HepG2 (cell line): ENCODE results near the gene AXIN1. TPM values are rescaled to one million over a fixed set of nuclear protein-coding genes. Genes with fewer than 3 reads are reported as not detected.

Experiments
- ATAC-seq: fragments of 200-7000 bp; cut with Tn5 transposase; 3 replicates; pipeline ENCODE4 v1.9.1; 2020; ENCODE audit warnings: mild to moderate bottlenecking, moderate library complexity
- BruUV-seq: library from RNA; stranded (reverse); fragments of 400-500 nt; replicated peaks from 2 replicates; lab custom pipeline; 2021; lab: Mats Ljungman, UMichigan
- CTCF ChIA-PET: fragments of 300-600 bp; formaldehyde crosslinking; extraction: SDS; loops from one replicate; lab custom pipeline; 2021; ENCODE audit warnings: low total read pairs, inconsistent platforms, low intra/inter-chr PET ratio; lab: Yijun Ruan, JAX
- POLR2A ChIA-PET: fragments of 350-600 bp; sonication (Branson Sonifier 250); formaldehyde crosslinking; loops from one replicate; lab custom pipeline; 2020; ENCODE audit warnings: antibody characterized with exemption, inconsistent platforms; lab: Yijun Ruan, JAX
- DNase-seq: peaks from one replicate; pipeline ENCODE4 v3.0.0-alpha.2; 2015; ENCODE audit warnings: low spot score
- FAIRE-seq: peaks from 3 replicates; lab custom pipeline; 2011; peaks lifted over from hg19 to GRCh38; lab: Jason Lieb, UNC
- H2AFZ ChIP-seq: one replicate; pipeline ENCODE4 v1.6.1; 2011; ENCODE audit warnings: low read length, inconsistent platforms
- H3K27ac ChIP-seq: fragments of 300-600 bp; 3 replicates; pipeline ENCODE4 v1.8.0; 2011; ENCODE audit warnings: mixed run types, mild to moderate bottlenecking, mixed read lengths, low read length, inconsistent platforms; ENCODE audit not compliant: insufficient read depth; ENCODE audit errors: extremely low read length
- H3K27me3 ChIP-seq, 2 experiments: fragments of 200-600 bp in 1 of 2; 2 replicates in 1 of 2; 3 replicates in 1 of 2; pipeline versions ENCODE4 v1.6.0 to v1.8.0; 2011; ENCODE audit warnings: low read length in 2 of 2, mild to moderate bottlenecking in 2 of 2, moderate library complexity in 2 of 2, inconsistent platforms in 1 of 2; ENCODE audit not compliant: insufficient read depth in 2 of 2, control insufficient read depth in 1 of 2
- H3K36me3 ChIP-seq, 2 experiments: fragments of 200-600 bp in 1 of 2; replicated peaks in 1 of 2; 2 replicates in 1 of 2; 3 replicates in 1 of 2; pipeline versions ENCODE4 v1.5.1 to v1.8.0; 2011; ENCODE audit warnings: low read length in 2 of 2, inconsistent platforms in 1 of 2; ENCODE audit not compliant: insufficient read depth in 2 of 2, control insufficient read depth in 1 of 2
- H3K4me1 ChIP-seq: 2 replicates; pipeline ENCODE4 v1.5.1; 2012; ENCODE audit warnings: low read length, inconsistent platforms; ENCODE audit not compliant: insufficient read depth
- H3K4me2 ChIP-seq: 2 replicates; pipeline ENCODE4 v1.6.0; 2011; ENCODE audit warnings: low read depth, low read length, inconsistent platforms
- H3K4me3 ChIP-seq, 3 experiments: fragments of 200-600 bp in 1 of 3; sonication (generic), shearing (Covaris generic) in 1 of 3; replicated peaks in 1 of 3; 2 replicates each; pipeline ENCODE4 v1.5.1; 2011 to 2016; ENCODE audit warnings: low read length in 3 of 3, inconsistent platforms in 2 of 3, low read depth in 2 of 3, mild to moderate bottlenecking in 2 of 3, control low read depth in 1 of 3, mixed read lengths in 1 of 3; ENCODE audit not compliant: insufficient read depth in 1 of 3
- H3K79me2 ChIP-seq: one replicate; pipeline ENCODE4 v1.6.1; 2011; ENCODE audit warnings: low read length, inconsistent platforms; ENCODE audit not compliant: insufficient read depth
- H3K9ac ChIP-seq: 2 replicates; pipeline ENCODE4 v1.6.0; 2011; ENCODE audit warnings: mild to moderate bottlenecking, low read depth, low read length, inconsistent platforms; ENCODE audit not compliant: insufficient read depth
- H3K9me3 ChIP-seq: 2 replicates; pipeline ENCODE4 v1.5.1; 2012; ENCODE audit warnings: mild to moderate bottlenecking, low read length
- H4K20me1 ChIP-seq: 2 replicates; pipeline ENCODE4 v1.6.0; 2011; ENCODE audit warnings: inconsistent platforms, mild to moderate bottlenecking, low read length, moderate library complexity; ENCODE audit not compliant: insufficient read depth
- CBX5 ChIP-seq: sonication (generic); formaldehyde crosslinking; IDR thresholded peaks from 2 replicates; pipeline ENCODE4 v1.4.0; 2020; ENCODE audit warnings: missing genetic modification reagents, borderline replicate concordance
- HNF4G ChIP-seq, 2 experiments: sonication (generic) in 1 of 2; formaldehyde crosslinking in 1 of 2; IDR thresholded peaks; 2 replicates each; pipeline versions ENCODE4 v1.4.0 to v1.6.1; 2011 to 2020; ENCODE audit warnings: borderline replicate concordance in 2 of 2, low read depth in 2 of 2, mild to moderate bottlenecking in 2 of 2, low read length in 1 of 2, missing genetic modification reagents in 1 of 2, moderate library complexity in 1 of 2
- LCORL ChIP-seq, 2 experiments: fragments of 450-650 bp in 1 of 2; sonication (generic) in 1 of 2; formaldehyde crosslinking in 1 of 2; IDR thresholded peaks; 2 replicates each; pipeline versions ENCODE4 v1.5.0 to v1.6.1; 2017 to 2020; ENCODE audit warnings: antibody characterized with exemption in 1 of 2, missing genetic modification reagents in 1 of 2
- MYC ChIP-seq: sonication (generic); formaldehyde crosslinking; IDR thresholded peaks from 2 replicates; pipeline ENCODE4 v1.9.0; 2021; ENCODE audit warnings: missing genetic modification reagents, borderline replicate concordance
- SOX5 ChIP-seq: IDR thresholded peaks from 2 replicates; pipeline ENCODE4 v1.6.1; 2016; ENCODE audit warnings: borderline replicate concordance
- ZNF766 ChIP-seq: sonication (generic); formaldehyde crosslinking; IDR thresholded peaks from 2 replicates; pipeline ENCODE4 v1.5.0; 2020; ENCODE audit warnings: missing genetic modification reagents, borderline replicate concordance
- ZNF841 ChIP-seq: sonication (generic); formaldehyde crosslinking; IDR thresholded peaks from 2 replicates; pipeline ENCODE4 v1.8.1; 2023; ENCODE audit warnings: missing genetic modification reagents, borderline replicate concordance
- WGBS: methylation state at CpG from one replicate; pipeline ENCODE4 v1.1.6; 2017; ENCODE audit warnings: low lambda C conversion rate; 5-methylcytosine and 5-hydroxymethylcytosine counted together
- in situ Hi-C: cut with HindIII; loops from 2 replicates; pipeline ENCODE4 v1.10.0; 2017; ENCODE audit warnings: low pct_unique_long_range_greater_than_20kb; ENCODE audit not compliant: extremely low pct_ligation_motif_present
- intact Hi-C: fragments of 100-400 bp; cut with micrococcal nuclease; formaldehyde crosslinking; loops from one replicate; pipeline ENCODE4 v1.10.0; 2022; ENCODE audit not compliant: unreplicated experiment
- polyA plus RNA-seq, 8 experiments: library from polyadenylated mRNA; depleted of rRNA in 3 of 8; stranded (reverse) in 7 of 8; unstranded in 1 of 8; fragments of >200 nt; fragmentation: Illumina TruSeq in 4 of 8; extraction: Trizol in 4 of 8; gene quantifications; 2 replicates each; pipeline versions ENCODE4 v1.2.1 to v1.2.3, GENCODE V29; 2011 to 2016; ENCODE audit warnings: low read depth in 4 of 8, missing spikeins in 1 of 8, mixed read lengths in 1 of 8; ENCODE audit not compliant: insufficient read depth in 1 of 8
- total RNA-seq, 5 experiments: library from RNA; depleted of rRNA; stranded (reverse); fragments of >200 nt; fragmentation: Illumina TruSeq; extraction: Trizol; gene quantifications; 2 replicates each; pipeline ENCODE4 v1.2.3, GENCODE V29; 2016; ENCODE audit warnings: low read depth in 1 of 5
- TF ChIP-seq, protein P1 (sequence below): sonication (generic); formaldehyde crosslinking; IDR thresholded peaks from 2 replicates; pipeline ENCODE4 v1.9.0; 2022; ENCODE audit warnings: missing genetic modification reagents, mild to moderate bottlenecking, borderline replicate concordance
- TF ChIP-seq, protein P2 (sequence below): sonication (generic); formaldehyde crosslinking; IDR thresholded peaks from 2 replicates; pipeline ENCODE4 v1.4.0; 2020; ENCODE audit warnings: missing genetic modification reagents
- TF ChIP-seq, protein P3 (sequence below): sonication (generic); formaldehyde crosslinking; IDR thresholded peaks from 2 replicates; pipeline ENCODE4 v1.4.0; 2020; ENCODE audit warnings: missing genetic modification reagents
- TF ChIP-seq, protein P4 (sequence below): sonication (generic); formaldehyde crosslinking; IDR thresholded peaks from 2 replicates; pipeline ENCODE4 v1.4.0; 2020; ENCODE audit warnings: missing genetic modification reagents
- TF ChIP-seq, protein P5 (sequence below): sonication (generic); formaldehyde crosslinking; IDR thresholded peaks from 2 replicates; pipeline ENCODE4 v1.4.0; 2020; ENCODE audit warnings: mild to moderate bottlenecking, missing genetic modification reagents
- TF ChIP-seq, protein P6 (sequence below): sonication (generic); formaldehyde crosslinking; IDR thresholded peaks from 2 replicates; pipeline ENCODE4 v1.4.0; 2020; ENCODE audit warnings: mild to moderate bottlenecking, missing genetic modification reagents

AXIN1 gene
- total and polyA plus RNA-seq, 2 of the 13 experiments (the other 11 are each of a cell fraction or from before 2014, with no cell fraction given), result 24.0 to 26.0 TPM

DNA sequence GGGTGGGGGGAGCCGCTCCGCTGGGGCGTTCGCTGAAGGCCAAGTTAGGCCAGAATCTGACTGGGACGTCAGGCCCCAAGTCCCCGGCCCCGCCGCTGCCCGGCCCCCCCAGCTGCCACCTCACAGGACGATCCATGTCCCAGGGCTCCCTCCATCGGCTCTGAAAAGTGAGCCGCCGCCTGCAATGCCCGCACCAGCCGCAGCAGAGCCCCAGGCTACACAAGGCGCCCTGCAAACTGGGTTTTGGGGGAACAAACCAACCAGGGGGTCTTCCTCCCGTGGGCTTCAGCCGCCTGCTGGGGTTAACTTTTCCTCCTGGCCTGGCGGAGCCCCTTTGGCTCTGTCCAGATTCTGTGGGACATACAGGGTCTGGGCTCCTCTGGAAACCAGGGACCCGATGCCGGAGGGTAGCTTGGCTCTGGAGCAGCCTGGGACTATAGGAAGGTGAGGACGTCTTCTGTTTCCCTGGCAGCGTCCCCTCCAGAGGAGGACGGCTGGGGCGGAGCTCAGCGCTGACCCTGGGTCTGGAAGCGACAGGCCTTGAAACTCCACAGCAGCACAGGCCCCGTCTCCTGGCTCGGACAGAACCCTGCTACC is 45.3 kb upstream of the AXIN1 start:
- peaks cover 0 to 4% of the 10 kb centered on the region in 2 experiments; a peak in 2 of 5 replicates for H3K36me3 ChIP-seq
- peak overlapping the region; percentile 1 to 70 (median 28); a peak in 3 of 6 replicates for H3K4me3 ChIP-seq
- FAIRE-seq (no peak), ATAC-seq (peak; percentile 76), DNase-seq (peak; percentile 74)
- no peaks in the 10 kb centered on the region for H3K27me3 ChIP-seq
- intact Hi-C loops (no loop called here), in situ Hi-C loops (loop anchor here (5.0 kb wide), 1 partner anchor 99 kb away; no protein-coding TSS in a partner anchor)
- peak overlapping the region; percentile 69 for H3K9ac ChIP-seq
- peaks cover 15% of the 10 kb centered on the region for H3K79me2 ChIP-seq
- H3K4me1 ChIP-seq, result peaks cover 41% of the 10 kb centered on the region
- ChIA-PET CTCF (no interaction called here), POLR2A (interaction anchor here (0.8 to 1.8 kb wide), 6 partner anchors 11 to 191 kb away, joined by 3 to 7 read pairs (median 3); partner anchors contain the start of gene PGAP6)
- H3K9me3 ChIP-seq, result no peaks in the 10 kb centered on the region
- H2AFZ ChIP-seq, result no peak overlapping the region
- peak overlapping the region; percentile 79 for H3K27ac ChIP-seq
- WGBS, result 31% methylated on average over 11 of the region's 29 CpGs
- BruUV-seq, result no TSS peak
- no peaks in the 10 kb centered on the region for H4K20me1 ChIP-seq
- H3K4me2 ChIP-seq, result peak overlapping the region; percentile 88
- TF ChIP-seq, protein P1, sequence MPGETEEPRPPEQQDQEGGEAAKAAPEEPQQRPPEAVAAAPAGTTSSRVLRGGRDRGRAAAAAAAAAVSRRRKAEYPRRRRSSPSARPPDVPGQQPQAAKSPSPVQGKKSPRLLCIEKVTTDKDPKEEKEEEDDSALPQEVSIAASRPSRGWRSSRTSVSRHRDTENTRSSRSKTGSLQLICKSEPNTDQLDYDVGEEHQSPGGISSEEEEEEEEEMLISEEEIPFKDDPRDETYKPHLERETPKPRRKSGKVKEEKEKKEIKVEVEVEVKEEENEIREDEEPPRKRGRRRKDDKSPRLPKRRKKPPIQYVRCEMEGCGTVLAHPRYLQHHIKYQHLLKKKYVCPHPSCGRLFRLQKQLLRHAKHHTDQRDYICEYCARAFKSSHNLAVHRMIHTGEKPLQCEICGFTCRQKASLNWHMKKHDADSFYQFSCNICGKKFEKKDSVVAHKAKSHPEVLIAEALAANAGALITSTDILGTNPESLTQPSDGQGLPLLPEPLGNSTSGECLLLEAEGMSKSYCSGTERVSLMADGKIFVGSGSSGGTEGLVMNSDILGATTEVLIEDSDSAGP (CRISPR knock-in tag), result peak; percentile 29; the same call in 1 of the 2 replicates
- TF ChIP-seq, protein P2, sequence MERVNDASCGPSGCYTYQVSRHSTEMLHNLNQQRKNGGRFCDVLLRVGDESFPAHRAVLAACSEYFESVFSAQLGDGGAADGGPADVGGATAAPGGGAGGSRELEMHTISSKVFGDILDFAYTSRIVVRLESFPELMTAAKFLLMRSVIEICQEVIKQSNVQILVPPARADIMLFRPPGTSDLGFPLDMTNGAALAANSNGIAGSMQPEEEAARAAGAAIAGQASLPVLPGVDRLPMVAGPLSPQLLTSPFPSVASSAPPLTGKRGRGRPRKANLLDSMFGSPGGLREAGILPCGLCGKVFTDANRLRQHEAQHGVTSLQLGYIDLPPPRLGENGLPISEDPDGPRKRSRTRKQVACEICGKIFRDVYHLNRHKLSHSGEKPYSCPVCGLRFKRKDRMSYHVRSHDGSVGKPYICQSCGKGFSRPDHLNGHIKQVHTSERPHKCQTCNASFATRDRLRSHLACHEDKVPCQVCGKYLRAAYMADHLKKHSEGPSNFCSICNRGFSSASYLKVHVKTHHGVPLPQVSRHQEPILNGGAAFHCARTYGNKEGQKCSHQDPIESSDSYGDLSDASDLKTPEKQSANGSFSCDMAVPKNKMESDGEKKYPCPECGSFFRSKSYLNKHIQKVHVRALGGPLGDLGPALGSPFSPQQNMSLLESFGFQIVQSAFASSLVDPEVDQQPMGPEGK (CRISPR knock-in tag), result peak; percentile 79; the same call in 1 of the 2 replicates
- no peak for TF ChIP-seq ZNF841 (CRISPR knock-in tag)
- TF ChIP-seq MYC, result no peak
- no peak for TF ChIP-seq CBX5 (CRISPR knock-in tag)
- TF ChIP-seq LCORL (IDR thresholded peaks at IDR 0.05), result no peak
- TF ChIP-seq LCORL (CRISPR knock-in tag; IDR thresholded peaks at IDR 0.05), result 0 out of 2 replicates have a peak, but pooled peaks have one; percentile 23
- TF ChIP-seq, protein P3, sequence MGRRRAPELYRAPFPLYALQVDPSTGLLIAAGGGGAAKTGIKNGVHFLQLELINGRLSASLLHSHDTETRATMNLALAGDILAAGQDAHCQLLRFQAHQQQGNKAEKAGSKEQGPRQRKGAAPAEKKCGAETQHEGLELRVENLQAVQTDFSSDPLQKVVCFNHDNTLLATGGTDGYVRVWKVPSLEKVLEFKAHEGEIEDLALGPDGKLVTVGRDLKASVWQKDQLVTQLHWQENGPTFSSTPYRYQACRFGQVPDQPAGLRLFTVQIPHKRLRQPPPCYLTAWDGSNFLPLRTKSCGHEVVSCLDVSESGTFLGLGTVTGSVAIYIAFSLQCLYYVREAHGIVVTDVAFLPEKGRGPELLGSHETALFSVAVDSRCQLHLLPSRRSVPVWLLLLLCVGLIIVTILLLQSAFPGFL (CRISPR knock-in tag), result no peak
- TF ChIP-seq, protein P4, sequence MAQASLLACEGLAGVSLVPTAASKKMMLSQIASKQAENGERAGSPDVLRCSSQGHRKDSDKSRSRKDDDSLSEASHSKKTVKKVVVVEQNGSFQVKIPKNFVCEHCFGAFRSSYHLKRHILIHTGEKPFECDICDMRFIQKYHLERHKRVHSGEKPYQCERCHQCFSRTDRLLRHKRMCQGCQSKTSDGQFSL (CRISPR knock-in tag), result peak; percentile 67
- TF ChIP-seq HNF4G (IDR thresholded peaks at IDR 0.05; ENCODE audit: borderline replicate concordance, low read depth, low read length), result no peak
- no peak for TF ChIP-seq HNF4G (CRISPR knock-in tag; IDR thresholded peaks at IDR 0.05; ENCODE audit: borderline replicate concordance, low read depth)
- TF ChIP-seq, protein P5, sequence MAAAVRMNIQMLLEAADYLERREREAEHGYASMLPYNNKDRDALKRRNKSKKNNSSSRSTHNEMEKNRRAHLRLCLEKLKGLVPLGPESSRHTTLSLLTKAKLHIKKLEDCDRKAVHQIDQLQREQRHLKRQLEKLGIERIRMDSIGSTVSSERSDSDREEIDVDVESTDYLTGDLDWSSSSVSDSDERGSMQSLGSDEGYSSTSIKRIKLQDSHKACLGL, result 0 out of 2 replicates have a peak, but pooled peaks have one; percentile 46
- TF ChIP-seq, protein P6, sequence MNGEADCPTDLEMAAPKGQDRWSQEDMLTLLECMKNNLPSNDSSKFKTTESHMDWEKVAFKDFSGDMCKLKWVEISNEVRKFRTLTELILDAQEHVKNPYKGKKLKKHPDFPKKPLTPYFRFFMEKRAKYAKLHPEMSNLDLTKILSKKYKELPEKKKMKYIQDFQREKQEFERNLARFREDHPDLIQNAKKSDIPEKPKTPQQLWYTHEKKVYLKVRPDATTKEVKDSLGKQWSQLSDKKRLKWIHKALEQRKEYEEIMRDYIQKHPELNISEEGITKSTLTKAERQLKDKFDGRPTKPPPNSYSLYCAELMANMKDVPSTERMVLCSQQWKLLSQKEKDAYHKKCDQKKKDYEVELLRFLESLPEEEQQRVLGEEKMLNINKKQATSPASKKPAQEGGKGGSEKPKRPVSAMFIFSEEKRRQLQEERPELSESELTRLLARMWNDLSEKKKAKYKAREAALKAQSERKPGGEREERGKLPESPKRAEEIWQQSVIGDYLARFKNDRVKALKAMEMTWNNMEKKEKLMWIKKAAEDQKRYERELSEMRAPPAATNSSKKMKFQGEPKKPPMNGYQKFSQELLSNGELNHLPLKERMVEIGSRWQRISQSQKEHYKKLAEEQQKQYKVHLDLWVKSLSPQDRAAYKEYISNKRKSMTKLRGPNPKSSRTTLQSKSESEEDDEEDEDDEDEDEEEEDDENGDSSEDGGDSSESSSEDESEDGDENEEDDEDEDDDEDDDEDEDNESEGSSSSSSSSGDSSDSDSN (CRISPR knock-in tag), result peak; percentile 19; the same call in 1 of the 2 replicates
- no peak for TF ChIP-seq SOX5 (CRISPR knock-in tag)
- no peak for TF ChIP-seq ZNF766
